SU-DHL-6 (cell line): Measurements from ENCODE around the gene KLK13.
A peak's percentile ranks its signal among the peaks of the same experiment; 100 is the strongest.

ENCODE experiments used
- H2AFZ ChIP-seq: fragments of 200-600 bp; sonication (generic); 2 replicates; pipeline ENCODE4 v1.6.1; 2014; ENCODE audit warnings: low read depth, mild to moderate bottlenecking, moderate library complexity, mixed read lengths, antibody characterized with exemption, low read length; ENCODE audit not compliant: severe bottlenecking
- H3F3A ChIP-seq: fragments of 200-600 bp; shearing (Covaris generic); 2 replicates; pipeline ENCODE4 v1.6.0; 2016; ENCODE audit warnings: antibody characterized with exemption, mild to moderate bottlenecking; ENCODE audit not compliant: insufficient read depth
- H3K27ac ChIP-seq: fragments of 200-600 bp; sonication (generic); 2 replicates; pipeline ENCODE4 v1.5.1; 2016; ENCODE audit warnings: low read depth, mild to moderate bottlenecking, low read length, moderate library complexity, mixed read lengths
- H3K27me3 ChIP-seq: fragments of 200-600 bp; sonication (generic), shearing (Covaris generic); 2 replicates; pipeline ENCODE4 v1.6.0; 2014; ENCODE audit warnings: mild to moderate bottlenecking, low read length
- H3K36me3 ChIP-seq: fragments of 200-600 bp; sonication (generic); 2 replicates; pipeline ENCODE4 v1.6.1; 2014; ENCODE audit warnings: mild to moderate bottlenecking, low read length, mixed read lengths
- H3K4me2 ChIP-seq: fragments of 300-600, 200-600 bp; shearing (Covaris generic), sonication (generic); 2 replicates; pipeline ENCODE4 v1.6.0; 2014; ENCODE audit warnings: low read length, low read depth, mild to moderate bottlenecking; ENCODE audit not compliant: poor library complexity, severe bottlenecking
- H3K4me3 ChIP-seq: fragments of 200-600 bp; sonication (generic); 2 replicates; pipeline ENCODE4 v1.5.1; 2014; ENCODE audit warnings: antibody characterized with exemption, low read length, mild to moderate bottlenecking, mixed read lengths; ENCODE audit not compliant: insufficient read depth, poor library complexity, severe bottlenecking
- H3K79me2 ChIP-seq: fragments of 200-600 bp; sonication (generic); 2 replicates; pipeline ENCODE4 v1.6.1; 2014; ENCODE audit warnings: mild to moderate bottlenecking, low read length, moderate library complexity; ENCODE audit not compliant: insufficient read depth
- H3K9ac ChIP-seq: fragments of 200-600 bp; sonication (generic); 2 replicates; pipeline ENCODE4 v1.7.0; 2014; ENCODE audit warnings: mild to moderate bottlenecking, low read length
- H3K9me2 ChIP-seq: fragments of 200-600 bp; sonication (generic); replicated peaks from 2 replicates; pipeline ENCODE4 v1.6.1; 2014; ENCODE audit warnings: low read length; ENCODE audit not compliant: insufficient read depth
- H3K9me3 ChIP-seq: fragments of 200-600 bp; sonication (generic); 2 replicates; pipeline ENCODE4 v1.6.1; 2014; ENCODE audit warnings: low read length, mixed read lengths; ENCODE audit not compliant: insufficient read depth
- H4K20me1 ChIP-seq: fragments of 200-600 bp; sonication (generic); 2 replicates; pipeline ENCODE4 v1.6.1; 2014; ENCODE audit warnings: low read depth, mild to moderate bottlenecking, antibody characterized with exemption, low read length, moderate library complexity, mixed read lengths
- CTCF ChIP-seq: fragments of 200-600 bp; sonication (generic); IDR thresholded peaks from one replicate; pipeline ENCODE4 v1.5.1; 2017; ENCODE audit warnings: antibody characterized with exemption, mild to moderate bottlenecking, low read length, moderate library complexity; ENCODE audit not compliant: insufficient read depth, poor library complexity, severe bottlenecking
- EZH2phosphoT487 ChIP-seq: fragments of 200-600 bp; sonication (generic), shearing (Covaris generic); conservative IDR thresholded peaks from 2 replicates; pipeline ENCODE4 v1.6.1; 2018; ENCODE audit warnings: mild to moderate bottlenecking, antibody characterized with exemption, low read length, moderate library complexity, mixed read lengths

Gene KLK13

GRCh38 chr19:51107406-51108065, 42.6 kb upstream of the KLK13 start:
- H3K27ac ChIP-seq = 0 out of 2 replicates have a peak overlapping the region, but pooled peaks have one; percentile 27
- H3K9ac ChIP-seq = peak overlapping the region; percentile 79
- peak overlapping the region; percentile 76 for H3K4me3 ChIP-seq
- peaks cover 23% of the 10 kb centered on the region for H3K79me2 ChIP-seq
- H3K27me3 ChIP-seq = no peaks in the 10 kb centered on the region
- peak overlapping the region; percentile 68 for H3K4me2 ChIP-seq
- H4K20me1 ChIP-seq = no peaks in the 10 kb centered on the region
- H3K9me2 ChIP-seq = no peaks in the 10 kb centered on the region
- H3K36me3 ChIP-seq = no peaks in the 10 kb centered on the region
- H3K9me3 ChIP-seq = no peaks in the 10 kb centered on the region
- no peaks in the 10 kb centered on the region for H3F3A ChIP-seq
- no peak for TF ChIP-seq EZH2phosphoT487
- TF ChIP-seq CTCF = no peak
- peak overlapping the region; percentile 58 for H2AFZ ChIP-seq

- Histone ChIP-seq H3K9me3 (no peaks in the 10 kb centered on the region), H3K9ac (no peak overlapping the region), H3K36me3 (no peaks in the 10 kb centered on the region), H3K79me2 (peaks cover 23% of the 10 kb centered on the region), H3K27ac (no peak overlapping the region), H3K4me3 (no peak overlapping the region), H3K27me3 (no peaks in the 10 kb centered on the region), H3F3A (no peaks in the 10 kb centered on the region), H4K20me1 (no peaks in the 10 kb centered on the region), H3K4me2 (no peak overlapping the region), H3K9me2 (no peaks in the 10 kb centered on the region), H2AFZ (no peak overlapping the region)
- no peak for TF ChIP-seq EZH2phosphoT487
- no peak for TF ChIP-seq CTCF
Measured at GRCh38 chr19:51103926-51104341, 39.0 kb upstream of the KLK13 start.

- no peaks in the 10 kb centered on the region for H3K36me3 ChIP-seq
- TF ChIP-seq EZH2phosphoT487 (no peak), CTCF (no peak)
- no peaks in the 10 kb centered on the region for H3F3A ChIP-seq
- H3K9me3 ChIP-seq = no peaks in the 10 kb centered on the region
- H3K27me3 ChIP-seq = no peaks in the 10 kb centered on the region
- H3K9me2 ChIP-seq = no peaks in the 10 kb centered on the region
- no peak overlapping the region for H3K4me3 ChIP-seq
- H2AFZ ChIP-seq = no peak overlapping the region
- no peak overlapping the region for H3K4me2 ChIP-seq
- H3K79me2 ChIP-seq = peaks cover 23% of the 10 kb centered on the region
- H3K9ac ChIP-seq = no peak overlapping the region
- no peaks in the 10 kb centered on the region for H4K20me1 ChIP-seq
- H3K27ac ChIP-seq = no peak overlapping the region
Measured at GRCh38 chr19:51102991-51103390, 38.1 kb upstream of the KLK13 start.
